ENCODE measurements around the gene INPPL1.

INPPL1 gene

DNA sequence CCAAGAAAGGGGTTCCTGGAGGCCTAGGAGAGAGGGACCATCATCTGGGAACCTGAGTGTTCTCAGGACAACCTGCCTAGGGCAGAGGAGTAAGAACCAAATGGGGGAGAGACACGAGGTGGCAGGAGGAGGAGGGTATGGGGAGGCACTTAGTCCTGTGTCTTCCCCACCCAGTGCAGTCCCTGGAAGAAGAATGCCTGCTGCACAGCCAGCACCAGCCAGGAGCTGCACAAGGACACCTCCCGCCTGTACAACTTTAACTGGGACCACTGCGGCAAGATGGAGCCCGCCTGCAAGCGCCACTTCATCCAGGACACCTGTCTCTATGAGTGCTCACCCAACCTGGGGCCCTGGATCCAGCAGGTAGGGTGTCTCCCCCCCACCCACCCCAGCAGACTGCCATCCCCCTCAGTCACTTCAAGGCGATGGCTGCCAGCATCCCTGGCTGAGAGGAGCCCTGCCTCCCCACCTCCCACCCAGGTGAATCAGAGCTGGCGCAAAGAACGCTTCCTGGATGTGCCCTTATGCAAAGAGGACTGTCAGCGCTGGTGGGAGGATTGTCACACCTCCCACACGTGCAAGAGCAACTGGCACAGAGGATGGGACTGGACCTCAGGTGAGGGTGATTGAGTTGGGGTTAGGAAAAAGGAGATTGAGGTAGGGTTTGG is 3.7 kb upstream of the INPPL1 start:
- no peak for DNase-seq

- DNase-seq: no peak
These were observed 3.0 kb upstream of the INPPL1 start for GRCh38 chr11:72221386-72222075.

DNA sequence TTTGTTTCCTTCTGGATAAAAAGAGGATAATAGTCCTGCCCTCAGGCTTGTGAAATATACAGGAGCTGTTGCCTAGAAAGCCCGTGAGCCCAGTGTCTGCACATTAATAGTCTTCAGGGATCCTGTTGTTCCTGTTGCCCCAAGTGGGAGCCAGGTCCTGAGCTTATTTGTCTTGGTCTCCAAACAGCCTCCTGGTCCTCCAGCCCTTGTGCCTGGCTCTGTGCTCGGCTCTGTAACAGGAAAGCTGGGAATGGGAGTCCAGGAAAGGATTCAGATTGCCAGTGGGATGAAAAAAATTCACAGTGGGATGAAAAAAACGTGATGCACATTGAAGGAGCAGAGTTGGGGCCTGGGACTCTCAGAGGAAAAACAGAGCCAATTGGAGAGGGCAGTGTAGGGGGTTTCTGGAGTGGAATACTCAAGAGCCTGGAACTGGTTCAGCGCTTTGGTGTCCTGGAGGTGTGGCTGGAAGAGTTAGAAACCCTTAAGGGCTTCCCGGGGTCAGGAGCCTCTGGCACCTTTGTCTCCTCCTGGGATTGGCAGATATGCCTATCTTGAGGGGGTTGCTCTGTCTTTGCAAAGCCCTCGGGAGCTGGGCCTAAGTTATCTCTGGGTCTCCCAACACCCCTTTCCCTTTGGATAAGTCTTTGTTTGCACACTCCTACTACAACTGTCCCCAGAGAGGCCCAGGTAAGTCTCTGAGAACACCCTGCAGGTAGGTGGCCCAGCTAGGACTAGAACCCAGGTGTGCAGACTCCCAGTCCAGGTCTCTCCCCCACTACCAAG is 2.3 kb upstream of the INPPL1 start:
- DNase-seq: no peak

- no peak for DNase-seq
These were observed 1.5 kb upstream of the INPPL1 start for GRCh38 chr11:72222907-72223614.

GRCh38 chr11:72223615-72224563 is 678 bp upstream of the INPPL1 start:
- no peak for DNase-seq

- no peak for DNase-seq
These were observed 914 bp downstream of the INPPL1 start for GRCh38 chr11:72225411-72225951.

DNA sequence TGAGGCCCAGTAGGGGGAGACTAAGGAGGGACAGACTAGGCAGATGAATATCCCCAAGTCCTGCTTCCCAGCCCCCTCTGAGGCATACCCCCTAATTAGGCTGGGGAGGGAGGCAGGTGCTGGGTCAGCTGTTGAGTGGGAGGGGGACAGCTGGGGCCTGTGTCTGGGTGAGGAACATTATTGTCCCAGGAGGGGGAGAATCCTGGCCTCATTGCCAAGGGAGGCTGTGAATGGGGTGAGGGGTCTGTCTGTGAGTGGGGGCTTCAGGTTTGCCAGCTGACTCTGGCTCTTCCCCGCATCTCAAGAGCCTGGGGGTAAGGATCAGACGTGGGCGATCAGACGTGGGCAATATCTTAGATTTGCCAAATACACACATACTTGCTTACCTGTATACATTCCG is 2.1 kb downstream of the INPPL1 start:
- no peak for DNase-seq

DNA sequence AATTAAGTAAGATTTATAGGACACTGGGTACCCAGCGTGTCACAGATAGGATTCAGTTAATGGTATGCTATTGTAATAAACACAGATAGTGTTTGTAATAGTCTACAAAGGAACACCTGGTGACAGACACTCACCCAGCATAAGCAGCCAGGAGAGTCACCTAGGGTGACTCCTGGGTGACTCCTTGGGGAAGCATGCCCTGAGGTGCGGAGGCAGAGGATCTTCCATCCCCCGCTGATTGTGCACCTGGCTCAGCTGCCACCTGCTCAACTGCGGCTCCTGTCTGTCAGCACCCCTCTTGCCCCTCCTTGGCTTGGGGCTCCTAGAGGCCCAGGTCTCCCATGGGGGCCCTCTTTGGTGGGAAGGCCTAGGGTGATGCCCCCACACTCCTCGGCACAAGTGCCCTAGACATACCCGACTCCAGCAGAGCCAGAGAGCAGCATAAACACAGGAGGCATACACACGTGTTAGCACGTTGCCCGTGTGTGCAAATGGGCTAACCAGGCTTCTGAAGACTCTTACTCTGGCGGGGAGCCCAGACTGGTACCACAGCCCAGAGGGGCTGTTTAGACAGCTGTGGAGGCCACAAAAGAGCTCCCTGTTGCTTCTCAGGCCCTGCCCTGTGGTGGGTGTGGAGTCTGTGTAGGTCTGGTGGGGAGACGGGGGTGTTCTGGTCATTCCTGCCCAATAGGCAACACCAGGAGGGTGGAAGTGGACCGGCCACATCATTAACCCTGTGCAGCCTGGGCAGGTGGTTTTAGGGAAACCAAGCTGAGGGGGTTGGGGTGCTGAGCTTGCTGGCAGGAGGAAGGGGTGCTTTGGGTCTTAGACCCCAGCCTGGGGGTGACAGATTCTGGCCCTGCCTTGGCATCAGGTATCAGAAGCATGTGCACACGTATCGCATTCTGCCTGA is 3.0 kb downstream of the INPPL1 start:
- no peak for DNase-seq

- DNase-seq: no peak
These were observed 3.8 kb downstream of the INPPL1 start for GRCh38 chr11:72228229-72228843.

DNA sequence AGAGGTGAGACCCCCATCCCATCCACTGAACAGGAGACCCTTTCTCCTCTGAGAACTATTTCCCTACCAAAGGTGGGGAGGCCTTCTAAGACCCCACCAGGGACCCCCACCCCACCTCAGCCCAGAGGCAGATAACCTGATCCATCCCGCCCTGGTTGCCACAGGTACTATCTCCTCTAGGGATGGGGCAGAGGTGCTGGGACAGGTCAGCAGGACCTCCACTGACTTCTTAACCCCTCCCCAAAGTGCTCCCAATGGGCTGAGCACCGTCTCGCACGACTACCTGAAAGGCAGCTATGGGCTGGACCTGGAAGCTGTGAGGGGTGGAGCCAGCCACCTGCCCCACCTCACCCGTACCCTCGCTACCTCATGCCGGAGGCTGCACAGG is 4.3 kb downstream of the INPPL1 start:
- no peak for DNase-seq

- no peak for DNase-seq
These were observed 4.9 kb downstream of the INPPL1 start for GRCh38 chr11:72229336-72229924.

GRCh38 chr11:72229925-72230763 is 5.6 kb downstream of the INPPL1 start:
- DNase-seq: no peak

- DNase-seq: no peak
These were observed 6.3 kb downstream of the INPPL1 start for GRCh38 chr11:72230764-72231365.

DNA sequence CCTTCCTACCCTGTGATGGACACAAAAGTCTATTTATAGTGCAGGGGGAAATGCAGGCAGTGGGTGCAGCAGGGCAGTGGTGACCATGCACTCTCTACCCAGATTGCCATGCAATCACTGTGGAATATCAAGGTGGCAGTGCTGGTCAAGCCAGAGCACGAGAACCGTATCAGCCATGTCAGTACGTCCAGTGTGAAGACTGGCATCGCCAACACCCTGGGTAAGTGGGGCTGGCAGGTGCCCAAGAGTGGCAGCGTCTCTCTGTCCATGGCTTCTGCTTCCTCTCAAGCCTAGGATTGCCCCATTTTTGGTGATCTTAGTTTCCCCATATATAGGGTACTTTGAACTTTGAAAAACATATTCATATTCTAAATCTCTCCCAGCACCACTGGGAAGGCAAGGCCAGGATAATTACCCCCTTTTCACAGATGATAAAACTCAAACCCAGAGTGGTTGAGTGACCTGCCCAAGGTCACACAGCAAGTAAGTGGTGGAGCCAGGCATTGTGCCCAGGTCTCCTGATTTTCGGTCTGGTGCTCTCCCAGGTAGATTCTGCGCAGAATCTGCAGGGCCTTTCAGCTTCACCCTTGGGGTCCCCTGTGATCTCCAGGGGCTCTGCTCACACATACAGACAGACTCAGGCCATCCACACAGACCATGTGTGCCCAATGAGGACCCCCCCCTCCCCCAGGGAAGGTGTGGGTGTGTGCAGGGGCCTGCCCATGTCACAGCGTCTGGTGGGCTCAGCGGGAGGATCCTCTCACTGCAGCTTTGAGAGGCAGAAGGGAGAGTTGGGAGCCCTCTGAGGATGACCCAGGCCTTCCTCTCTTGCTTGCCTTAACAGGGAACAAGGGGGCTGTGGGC is 7.1 kb downstream of the INPPL1 start:
- no peak for DNase-seq

DNA sequence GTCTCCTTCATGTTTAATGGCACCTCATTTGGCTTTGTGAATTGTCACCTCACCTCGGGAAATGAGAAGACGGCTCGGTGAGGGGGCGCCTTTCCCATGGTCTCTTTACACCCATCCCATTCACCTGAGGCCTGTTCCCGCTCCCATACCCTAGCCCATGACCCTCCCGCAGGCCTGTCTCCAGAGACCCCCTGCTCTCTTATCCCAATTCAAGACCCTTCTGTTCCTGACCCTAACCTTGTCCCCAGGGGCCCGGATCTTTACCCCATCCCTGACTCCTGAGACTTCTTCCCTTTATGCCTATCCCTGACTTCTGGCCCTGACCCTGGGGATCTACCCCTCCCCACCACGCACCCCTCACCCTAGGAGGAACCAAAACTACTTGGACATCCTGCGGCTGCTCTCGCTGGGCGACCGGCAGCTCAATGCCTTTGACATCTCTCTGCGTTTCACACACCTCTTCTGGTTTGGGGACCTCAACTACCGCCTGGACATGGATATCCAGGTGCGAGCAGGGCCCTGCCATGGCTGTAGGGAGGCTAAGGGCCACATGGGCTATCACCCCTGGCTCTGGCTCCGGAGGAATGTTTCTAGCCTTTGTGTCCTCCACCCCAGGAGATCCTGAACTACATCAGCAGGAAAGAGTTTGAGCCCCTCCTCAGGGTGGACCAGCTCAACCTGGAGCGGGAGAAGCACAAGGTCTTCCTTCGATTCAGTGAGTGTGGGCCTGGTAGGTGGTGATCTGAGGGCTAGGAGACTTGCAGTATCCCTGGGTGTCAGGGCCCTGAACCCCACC is 7.9 kb downstream of the INPPL1 start:
- no peak for DNase-seq

DNA sequence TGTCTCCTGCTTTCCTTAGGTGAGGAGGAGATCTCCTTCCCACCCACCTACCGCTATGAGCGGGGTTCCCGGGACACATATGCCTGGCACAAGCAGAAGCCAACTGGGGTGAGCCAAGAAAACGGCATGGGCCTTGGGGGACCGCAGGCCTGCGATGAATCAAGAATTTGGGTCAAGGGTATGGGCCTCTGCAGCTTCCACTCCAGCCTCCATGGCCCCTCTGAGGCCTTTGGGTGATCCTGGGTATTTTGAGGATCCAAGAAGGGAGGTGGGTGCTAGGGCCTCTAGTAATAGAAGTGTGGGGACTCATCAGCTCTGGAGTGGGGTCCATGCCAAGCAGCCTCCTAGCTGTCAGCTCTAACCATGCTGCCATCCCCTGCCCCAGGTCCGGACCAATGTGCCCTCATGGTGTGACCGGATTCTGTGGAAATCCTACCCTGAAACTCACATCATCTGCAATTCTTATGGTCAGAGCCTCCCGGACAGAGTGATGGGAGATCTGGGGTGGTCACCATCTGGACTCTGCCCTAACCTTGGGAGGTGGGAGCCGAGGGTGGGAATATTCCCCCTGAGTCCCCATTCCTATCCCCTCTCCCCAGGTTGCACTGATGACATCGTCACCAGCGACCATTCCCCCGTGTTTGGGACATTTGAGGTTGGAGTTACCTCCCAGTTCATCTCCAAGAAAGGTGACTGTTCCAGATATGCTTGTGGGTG is 8.6 kb downstream of the INPPL1 start:
- DNase-seq: no peak

Data from cerebellar nuclear complex (tissue), 1 donor.